ENCODE data around the gene CNN2.
A peak's percentile ranks its signal among the peaks of the same experiment; 100 is the strongest.

Gene CNN2

DNA sequence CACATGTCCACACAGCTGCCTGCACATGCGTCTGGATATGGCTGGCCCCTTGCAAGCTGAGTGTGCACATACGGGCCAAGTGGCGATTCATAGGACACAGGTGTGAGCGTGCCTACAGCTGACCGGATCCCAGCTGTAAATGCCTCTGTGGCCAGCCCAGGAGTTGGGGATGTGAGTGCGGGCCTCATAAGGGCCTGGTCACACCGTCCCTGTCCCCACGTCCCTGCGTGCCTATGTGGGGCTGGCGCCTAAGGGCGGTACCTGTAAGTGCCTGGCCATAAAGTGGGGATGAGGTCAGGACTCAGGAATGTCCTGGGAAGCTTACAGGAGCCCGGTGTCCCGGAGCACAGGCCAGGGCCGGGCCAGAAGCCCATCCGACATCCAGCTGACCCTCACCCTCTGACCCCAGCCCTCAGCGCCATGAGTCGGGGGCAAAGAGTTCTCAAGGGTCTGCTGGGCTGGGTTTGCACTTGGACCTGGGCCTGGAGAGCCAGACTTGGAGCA, 39.2 kb downstream of the CNN2 start:
- peak; percentile 80 for DNase-seq (ENCODE audit: low spot score)

GRCh38 chr19:1066251-1066747, 39.9 kb downstream of the CNN2 start:
- DNase-seq (ENCODE audit: low spot score), result no peak

DNA sequence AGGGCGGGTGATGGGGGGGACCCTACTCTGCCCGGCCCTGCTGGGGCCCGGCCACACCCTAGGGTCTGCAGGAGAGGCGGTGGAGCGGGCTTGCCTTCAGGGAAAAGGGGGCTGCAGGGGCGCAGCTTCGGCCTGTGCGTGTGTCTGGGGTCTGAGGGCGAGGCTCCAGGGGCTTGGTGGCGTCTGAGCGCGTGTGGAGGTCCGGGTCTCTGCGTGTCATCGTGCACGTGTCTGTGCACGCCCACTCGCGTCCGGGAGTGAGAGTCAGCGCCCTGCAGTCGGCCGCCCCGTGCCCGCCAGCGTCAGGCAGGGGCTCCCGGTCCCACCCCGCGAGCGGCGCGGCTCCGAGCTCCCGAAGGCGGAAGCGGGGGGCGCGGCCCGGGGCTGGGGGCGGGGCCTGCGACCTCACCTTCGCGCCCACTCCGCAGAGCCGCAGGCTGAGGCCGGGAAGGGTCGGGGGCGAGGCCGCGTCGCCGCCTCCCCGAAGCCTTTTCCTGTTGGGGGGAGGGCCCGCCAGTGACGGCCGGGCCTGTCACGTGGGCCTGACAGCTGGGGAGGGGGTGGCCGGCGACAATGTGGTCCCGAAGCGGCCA, 40.4 kb downstream of the CNN2 start, which contains the start of gene ARHGAP45:
Gene ARHGAP45 (plus strand): TSS at position 420 of the 593 bp plus-strand sequence. CDS start 239 bp downstream, outside the sequence.
- no peak for DNase-seq (ENCODE audit: low spot score)

DNA sequence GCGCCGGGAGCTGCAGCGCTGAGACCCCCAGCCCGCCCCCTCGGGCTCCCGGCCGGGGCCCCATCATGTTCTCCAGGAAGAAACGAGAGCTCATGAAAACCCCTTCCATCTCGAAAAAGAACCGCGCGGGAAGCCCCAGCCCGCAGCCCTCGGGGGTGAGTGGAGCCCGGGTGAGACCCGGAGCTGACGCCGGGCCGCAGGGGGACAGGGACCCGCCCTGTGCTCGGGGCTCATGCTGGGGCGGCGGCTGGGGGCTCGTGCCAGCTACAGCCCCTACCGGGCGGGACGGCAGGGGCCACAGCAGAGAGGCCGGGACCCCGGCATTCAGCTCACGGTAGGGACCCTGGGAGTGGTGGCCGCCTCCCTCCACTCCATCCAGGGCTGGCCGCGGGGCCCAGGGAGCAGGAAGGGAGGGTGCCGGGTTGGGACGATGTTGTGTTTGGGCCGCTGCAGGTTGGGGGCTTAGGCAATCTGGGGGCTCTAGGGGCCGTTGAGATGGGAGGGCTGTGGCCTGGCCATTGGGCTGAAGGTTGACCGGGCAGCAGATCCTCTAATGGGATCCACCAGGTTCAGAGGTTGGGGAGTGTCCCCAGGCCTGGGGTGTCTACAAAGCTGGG, 41.0 kb downstream of the CNN2 start:
- DNase-seq (ENCODE audit: low spot score), result no peak

GRCh38 chr19:1068009-1069001, 41.9 kb downstream of the CNN2 start:
- DNase-seq (ENCODE audit: low spot score), result no peak

GRCh38 chr19:1069009-1069779, 42.8 kb downstream of the CNN2 start:
- DNase-seq (ENCODE audit: low spot score), result no peak

- no peak for DNase-seq (ENCODE audit: low spot score)
Observed at GRCh38 chr19:1070576-1070930, 44.1 kb downstream of the CNN2 start.

GRCh38 chr19:1070931-1071791, 44.8 kb downstream of the CNN2 start:
- DNase-seq (ENCODE audit: low spot score), result no peak

GRCh38 chr19:1072371-1073015, 46.1 kb downstream of the CNN2 start:
- no peak for DNase-seq (ENCODE audit: low spot score)

DNA sequence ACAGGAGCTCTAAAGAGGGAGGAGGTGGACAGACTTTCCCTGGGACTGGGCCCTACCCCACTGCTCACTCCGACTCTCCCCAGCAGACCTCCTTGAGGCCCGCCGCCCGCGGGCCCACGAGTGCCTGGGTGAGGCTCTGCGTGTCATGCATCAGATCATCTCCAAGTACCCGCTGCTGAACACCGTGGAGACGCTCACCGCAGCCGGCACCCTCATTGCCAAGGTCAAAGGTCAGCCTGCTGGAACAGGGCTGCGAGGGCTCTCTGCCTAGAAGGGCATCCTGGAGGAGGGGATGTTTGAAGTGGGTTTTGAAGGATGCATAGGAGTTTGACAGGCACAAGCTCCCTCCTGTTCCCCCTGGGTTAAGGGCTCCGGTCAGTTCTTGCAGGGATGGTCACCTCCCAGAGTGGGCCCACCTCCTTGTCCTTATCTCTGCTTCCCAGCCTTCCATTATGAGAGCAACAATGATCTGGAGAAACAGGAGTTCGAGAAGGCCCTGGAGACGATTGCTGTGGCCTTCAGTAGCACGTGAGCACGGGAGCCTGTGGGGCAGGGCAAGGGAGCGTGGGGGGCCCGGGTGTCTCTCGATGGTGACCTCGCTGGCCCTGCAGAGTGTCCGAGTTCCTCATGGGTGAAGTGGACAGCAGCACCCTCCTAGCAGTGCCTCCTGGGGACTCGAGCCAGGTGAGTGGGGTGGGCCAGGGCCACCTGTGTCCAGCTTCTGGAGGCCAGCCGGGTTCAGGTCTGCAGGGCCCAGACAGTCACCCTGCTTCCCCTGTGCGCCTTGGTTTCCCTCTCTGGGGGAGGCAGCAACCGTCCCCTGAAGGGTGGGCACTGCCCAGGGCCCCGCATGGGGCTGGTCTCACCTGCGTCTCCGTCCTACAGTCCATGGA, 46.9 kb downstream of the CNN2 start:
- no peak for DNase-seq (ENCODE audit: low spot score)

- no peak for DNase-seq (ENCODE audit: low spot score)
Observed at GRCh38 chr19:1073956-1074517, 47.6 kb downstream of the CNN2 start.

GRCh38 chr19:1074544-1075283, 48.3 kb downstream of the CNN2 start:
- peak; percentile 94 for DNase-seq (ENCODE audit: low spot score)

GRCh38 chr19:1076046-1076386, 49.6 kb downstream of the CNN2 start:
- DNase-seq (ENCODE audit: low spot score), result no peak

GRCh38 chr19:1076951-1077350, 50.5 kb downstream of the CNN2 start:
- no peak for DNase-seq (ENCODE audit: low spot score)

DNA sequence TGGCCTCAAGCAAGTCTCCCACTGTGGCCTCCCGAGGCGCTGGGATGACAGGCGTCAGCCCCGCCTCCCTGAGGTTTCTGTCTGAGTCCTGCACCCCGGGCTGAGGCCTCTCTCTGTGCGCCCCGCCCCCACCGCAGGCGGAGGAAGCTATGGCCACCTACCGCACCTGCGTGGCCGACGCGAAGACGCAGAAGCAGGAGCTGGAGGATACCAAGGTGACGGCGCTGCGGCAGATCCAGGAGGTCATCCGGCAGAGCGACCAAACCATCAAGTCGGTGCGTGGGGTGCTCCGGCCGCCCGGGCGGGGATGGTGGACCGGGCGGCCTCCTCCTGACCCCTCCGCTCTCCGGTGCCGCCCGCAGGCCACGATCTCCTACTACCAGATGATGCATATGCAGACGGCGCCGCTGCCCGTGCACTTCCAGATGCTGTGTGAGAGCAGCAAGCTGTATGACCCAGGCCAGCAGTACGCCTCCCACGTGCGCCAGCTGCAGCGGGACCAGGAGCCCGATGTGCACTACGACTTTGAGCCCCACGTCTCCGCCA, 53.2 kb downstream of the CNN2 start:
- no peak for DNase-seq (ENCODE audit: low spot score)

- DNase-seq (ENCODE audit: low spot score), result no peak
Observed at GRCh38 chr19:1080360-1081161, 54.2 kb downstream of the CNN2 start.

Measured in LoVo (cell line).